PFSK-1 (cell line): ENCODE measurements around the gene SERINC5.

Experiments used
- FOXP2 ChIP-seq: optimal IDR thresholded peaks from 2 replicates; pipeline ENCODE3; 2011; ENCODE audit warnings: borderline replicate concordance, control low read depth, inconsistent platforms; ENCODE audit not compliant: insufficient read depth; ENCODE audit errors: extremely low read length, extremely low read depth
- POLR2AphosphoS5 ChIP-seq: IDR thresholded peaks from 2 replicates; pipeline ENCODE4 v1.6.1; 2012; ENCODE audit warnings: low read depth, mild to moderate bottlenecking, control low read depth, low read length, moderate library complexity
- SIN3A ChIP-seq: IDR thresholded peaks from 2 replicates; pipeline ENCODE4 v1.6.1; 2012; ENCODE audit warnings: mild to moderate bottlenecking, low read length, moderate library complexity, borderline replicate concordance; ENCODE audit not compliant: insufficient read depth
- TF ChIP-seq, protein P1 (sequence below), 2 experiments: IDR thresholded peaks; 2 replicates each; pipeline versions ENCODE4 v1.6.1 to v1.8.0; 2011 to 2012; ENCODE audit warnings: low read depth in 2 of 2, low read length in 2 of 2, control low read depth in 1 of 2, inconsistent platforms in 1 of 2, mild to moderate bottlenecking in 1 of 2, moderate library complexity in 1 of 2; ENCODE audit not compliant: insufficient read depth in 1 of 2

DNA sequence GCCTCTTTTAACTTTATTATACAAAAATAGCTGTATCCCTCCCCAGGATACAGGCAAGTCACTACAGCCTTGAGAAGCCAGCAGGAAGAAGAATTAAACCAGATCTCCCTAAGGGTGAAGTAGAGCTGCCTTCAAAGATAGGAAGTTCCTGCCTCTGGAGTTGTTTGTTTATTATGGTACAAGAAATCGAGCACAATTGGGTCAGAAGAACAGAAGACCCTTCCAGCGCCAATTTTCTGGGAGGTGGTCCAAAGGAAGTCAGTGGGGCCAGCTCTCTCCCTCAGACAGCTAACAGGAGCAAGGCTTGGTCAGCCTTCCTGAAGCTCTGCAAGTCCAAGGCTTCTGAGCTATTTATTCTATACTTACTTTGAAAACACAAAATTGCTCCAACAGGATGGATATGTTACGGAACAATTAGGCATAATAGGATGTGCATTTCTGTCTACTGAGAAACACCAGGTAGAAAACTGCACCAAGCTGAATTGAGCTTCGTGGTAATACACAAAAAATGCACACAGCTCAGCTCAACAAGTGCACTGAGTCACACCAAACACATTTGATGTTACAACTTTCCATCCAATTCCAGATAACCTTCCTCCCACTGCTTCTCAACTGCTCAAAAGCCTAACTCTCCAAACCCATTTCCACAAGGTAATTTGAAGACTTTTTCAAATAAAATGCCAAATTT is 16.0 kb downstream of the SERINC5 start:
- no peak for TF ChIP-seq FOXP2
- TF ChIP-seq POLR2AphosphoS5 = no peak
- TF ChIP-seq, protein P1, sequence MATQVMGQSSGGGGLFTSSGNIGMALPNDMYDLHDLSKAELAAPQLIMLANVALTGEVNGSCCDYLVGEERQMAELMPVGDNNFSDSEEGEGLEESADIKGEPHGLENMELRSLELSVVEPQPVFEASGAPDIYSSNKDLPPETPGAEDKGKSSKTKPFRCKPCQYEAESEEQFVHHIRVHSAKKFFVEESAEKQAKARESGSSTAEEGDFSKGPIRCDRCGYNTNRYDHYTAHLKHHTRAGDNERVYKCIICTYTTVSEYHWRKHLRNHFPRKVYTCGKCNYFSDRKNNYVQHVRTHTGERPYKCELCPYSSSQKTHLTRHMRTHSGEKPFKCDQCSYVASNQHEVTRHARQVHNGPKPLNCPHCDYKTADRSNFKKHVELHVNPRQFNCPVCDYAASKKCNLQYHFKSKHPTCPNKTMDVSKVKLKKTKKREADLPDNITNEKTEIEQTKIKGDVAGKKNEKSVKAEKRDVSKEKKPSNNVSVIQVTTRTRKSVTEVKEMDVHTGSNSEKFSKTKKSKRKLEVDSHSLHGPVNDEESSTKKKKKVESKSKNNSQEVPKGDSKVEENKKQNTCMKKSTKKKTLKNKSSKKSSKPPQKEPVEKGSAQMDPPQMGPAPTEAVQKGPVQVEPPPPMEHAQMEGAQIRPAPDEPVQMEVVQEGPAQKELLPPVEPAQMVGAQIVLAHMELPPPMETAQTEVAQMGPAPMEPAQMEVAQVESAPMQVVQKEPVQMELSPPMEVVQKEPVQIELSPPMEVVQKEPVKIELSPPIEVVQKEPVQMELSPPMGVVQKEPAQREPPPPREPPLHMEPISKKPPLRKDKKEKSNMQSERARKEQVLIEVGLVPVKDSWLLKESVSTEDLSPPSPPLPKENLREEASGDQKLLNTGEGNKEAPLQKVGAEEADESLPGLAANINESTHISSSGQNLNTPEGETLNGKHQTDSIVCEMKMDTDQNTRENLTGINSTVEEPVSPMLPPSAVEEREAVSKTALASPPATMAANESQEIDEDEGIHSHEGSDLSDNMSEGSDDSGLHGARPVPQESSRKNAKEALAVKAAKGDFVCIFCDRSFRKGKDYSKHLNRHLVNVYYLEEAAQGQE (IDR thresholded peaks at IDR 0.05; ENCODE audit: insufficient read depth in 1 of 2, low read depth in 2 of 2, low read length in 2 of 2) = no peak
- no peak for TF ChIP-seq SIN3A
